GM11168 (cell line): ENCODE measurements around the gene SURF1.

Experiments
- in situ Hi-C: fragments of 300-500 bp; cut with MboI; formaldehyde crosslinking; loops from one replicate; pipeline ENCODE4 v1.12.0; 2022; ENCODE audit warnings: low sequenced_read_pairs; ENCODE audit not compliant: unreplicated experiment

Gene SURF1

DNA sequence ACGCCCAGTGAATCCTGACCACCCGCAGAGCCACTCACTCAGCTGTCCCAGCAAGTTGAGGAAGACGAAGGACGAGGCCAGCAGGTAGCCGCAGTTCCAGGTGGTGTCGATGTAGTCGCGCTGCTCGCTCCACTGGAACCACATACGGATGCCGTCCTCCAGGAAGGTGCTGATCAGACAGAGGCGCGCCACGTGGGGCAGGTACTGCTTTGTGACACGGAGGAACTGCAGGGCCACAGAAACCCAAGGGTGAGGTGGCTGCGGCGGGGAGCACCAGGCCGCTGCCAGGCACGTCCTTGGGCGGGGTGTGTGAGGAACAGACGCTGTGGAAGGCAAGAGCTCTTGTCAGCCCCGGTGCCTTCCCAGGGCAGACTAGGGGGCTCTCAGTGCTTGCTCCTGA lies 10.9 kb upstream of the SURF1 start:
- in situ Hi-C loops, result no loop called here

DNA sequence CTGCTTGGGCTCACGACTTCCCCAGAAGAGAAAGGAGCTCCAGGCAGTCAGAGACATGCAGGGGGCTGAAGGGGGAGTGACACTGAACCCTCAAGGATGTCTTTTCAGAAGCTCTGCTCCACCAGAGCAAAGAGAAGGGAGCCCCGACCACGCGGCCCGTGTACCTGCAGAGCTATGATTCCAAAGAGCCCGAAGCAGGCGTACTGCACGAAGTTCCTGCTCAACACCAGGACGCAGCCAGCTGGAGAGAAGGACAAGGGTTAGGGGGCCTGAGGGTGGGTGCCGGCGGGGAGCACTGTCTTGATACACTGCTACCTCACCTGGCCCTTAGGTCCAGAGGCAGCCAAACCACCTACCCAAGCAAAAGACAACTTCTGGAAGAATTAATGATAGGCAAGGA lies 10.1 kb upstream of the SURF1 start:
- in situ Hi-C loops, result no loop called here

DNA sequence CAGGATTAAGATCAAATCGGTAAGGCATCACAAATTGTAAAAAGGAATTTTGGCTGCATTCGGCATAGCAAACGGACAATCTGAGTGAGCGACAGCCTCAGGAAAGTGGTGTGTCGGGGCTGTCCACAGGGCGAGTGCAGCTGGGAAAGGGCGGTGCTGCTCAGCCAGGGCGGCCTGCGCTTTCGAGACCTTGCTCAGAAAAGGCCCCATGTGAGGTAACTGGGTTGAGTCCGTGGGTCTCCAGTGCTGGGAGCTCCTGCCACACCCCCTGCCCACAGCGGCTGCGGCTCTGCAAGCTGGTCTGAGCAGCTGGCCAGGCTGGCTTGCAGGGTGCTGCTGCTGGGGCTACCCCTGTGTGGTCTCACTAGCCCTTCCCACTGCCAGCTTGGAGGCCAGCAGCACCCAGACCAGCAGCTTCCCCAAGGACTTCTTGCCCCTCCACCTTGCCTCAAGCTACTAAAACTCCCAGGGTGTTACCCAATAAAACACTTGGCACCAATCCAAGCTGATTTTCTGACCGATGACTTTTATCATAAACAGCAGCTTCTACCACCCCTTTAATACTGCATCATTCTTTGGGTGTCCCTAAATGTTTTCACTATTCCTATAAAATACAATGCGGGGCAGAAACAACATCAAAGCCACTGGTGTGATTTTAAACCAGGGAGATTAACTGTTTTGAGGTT lies 6.2 kb upstream of the SURF1 start:
- in situ Hi-C loops, result no loop called here

DNA sequence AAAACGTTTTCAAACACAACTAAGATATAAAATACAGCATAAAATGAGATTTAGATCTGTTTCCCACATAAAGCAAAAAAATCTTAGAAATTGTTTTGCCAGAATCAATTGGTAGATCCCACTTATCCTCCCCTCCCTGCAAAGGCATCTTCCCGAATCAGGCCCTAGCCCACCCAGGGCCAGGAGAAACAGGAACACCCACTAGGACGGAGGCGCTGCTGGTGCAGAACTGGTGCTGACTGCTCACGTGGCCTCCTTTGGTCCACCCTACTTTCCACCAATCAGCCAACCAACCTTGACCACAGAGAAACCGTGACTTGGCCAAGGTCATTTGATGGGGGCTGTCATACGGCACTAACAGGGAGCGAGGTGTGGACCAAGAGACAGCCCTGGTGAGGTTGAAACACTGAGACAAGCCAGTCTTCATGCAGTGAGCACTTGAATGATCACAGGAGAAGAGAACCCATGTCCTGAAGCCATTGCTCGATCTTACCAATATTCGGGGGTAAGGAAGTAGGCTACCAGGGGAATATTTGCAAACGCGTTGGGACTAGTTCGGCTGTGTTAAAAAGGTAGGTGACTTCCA lies 5.3 kb upstream of the SURF1 start:
- in situ Hi-C loops, result no loop called here

DNA sequence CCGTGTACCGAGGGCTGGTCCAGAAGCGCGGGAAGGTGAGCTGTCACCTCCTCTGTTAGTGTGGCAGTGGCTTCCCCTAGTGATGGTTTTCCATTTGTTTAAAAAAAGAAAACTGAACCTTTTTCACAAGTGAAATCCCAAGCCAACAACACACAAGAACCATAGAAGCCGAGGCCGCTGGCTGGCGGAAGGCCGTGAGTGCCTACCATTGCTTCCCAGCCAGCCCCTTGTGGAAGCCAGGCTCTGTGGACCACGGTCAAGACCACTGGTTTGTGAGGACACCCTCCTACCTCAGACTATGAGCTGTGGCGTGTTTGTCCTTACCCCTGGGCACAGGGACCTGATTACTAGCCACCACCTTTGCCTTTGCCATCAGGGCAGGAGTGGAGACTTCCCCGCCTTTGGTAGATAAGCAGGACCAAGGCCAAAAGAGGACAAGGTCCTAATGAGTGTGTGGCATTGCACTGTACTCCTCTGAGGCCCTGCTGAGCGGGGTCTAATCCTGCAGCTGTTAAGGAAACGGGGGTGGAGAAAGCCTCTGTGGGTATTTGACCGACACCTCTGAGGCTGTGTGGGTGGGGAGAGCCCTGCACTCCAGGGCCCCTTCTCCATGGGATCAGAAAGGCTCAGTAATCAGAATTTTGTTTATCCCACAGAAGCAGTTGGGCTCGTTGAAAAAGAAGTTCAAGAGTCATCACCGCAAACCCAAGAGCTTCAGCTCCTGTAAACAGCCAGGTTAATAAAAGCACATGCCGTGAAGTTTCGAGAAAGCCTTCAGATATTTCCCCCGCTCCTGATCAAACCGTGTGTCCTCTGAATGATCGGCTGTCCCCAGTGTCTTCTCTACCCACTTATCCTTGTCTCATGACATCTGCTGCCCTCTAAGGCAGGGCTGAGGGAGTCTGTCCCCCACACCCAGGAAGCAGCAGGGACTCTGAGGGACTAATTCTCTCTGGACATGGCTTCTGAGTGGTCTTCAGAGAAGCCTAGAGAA lies 4.4 kb upstream of the SURF1 start:
- in situ Hi-C loops, result no loop called here

DNA sequence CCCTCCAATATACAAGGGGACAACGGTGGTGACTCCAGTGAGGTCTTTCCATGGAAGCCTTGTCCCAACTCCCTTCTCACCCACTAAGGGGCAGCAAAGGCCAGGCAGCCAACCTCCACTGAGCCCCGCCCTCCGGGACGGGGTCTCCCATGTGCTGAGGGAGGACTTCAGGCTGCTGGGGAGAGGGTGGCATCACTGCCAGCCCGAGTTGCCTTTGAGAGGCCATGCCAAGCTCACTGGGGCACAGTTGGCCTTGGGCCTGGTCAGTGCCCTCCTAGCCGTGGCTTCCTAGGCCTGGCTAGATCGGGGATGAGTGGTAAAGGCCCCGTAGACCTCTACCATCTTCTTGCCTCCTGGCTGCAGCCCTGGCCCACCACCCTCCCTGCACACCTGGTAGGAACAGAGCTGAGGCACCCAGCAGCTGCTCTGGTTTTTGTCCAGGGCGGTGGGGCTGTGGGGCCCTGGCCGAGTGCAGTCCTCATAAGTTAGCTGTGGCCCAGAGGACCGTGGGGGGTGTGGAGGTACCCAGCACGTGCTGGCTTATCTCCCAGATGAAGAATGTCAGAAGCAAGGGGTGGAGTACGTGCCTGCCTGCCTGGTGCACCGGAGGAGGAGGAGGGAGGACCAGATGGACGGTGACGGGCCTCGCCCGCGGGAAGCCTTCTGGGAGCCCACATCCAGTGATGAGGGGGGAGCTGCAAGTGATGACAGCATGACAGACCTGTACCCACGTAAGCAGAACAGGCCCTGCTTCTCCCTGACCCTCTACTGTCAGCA lies 3.3 kb upstream of the SURF1 start:
- in situ Hi-C loops, result no loop called here

DNA sequence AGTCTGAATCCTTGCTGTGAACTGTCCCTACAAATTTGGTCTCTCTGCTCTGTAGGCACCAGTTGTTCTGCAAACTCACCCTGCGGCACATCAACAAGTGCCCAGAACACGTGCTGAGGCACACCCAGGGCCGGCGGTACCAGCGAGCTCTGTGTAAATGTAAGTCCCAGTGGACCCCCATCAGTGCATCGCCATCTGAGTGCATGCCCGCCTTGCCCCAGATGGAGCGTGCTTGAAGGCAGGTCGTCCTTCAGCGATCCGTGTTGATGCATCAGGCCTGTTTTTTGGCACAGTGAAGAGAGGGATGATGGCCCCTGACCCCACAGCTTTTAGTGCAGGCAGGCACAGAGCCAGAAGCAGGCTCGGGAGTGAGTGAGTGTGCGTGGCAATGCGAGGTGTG lies 1.4 kb upstream of the SURF1 start:
- in situ Hi-C loops, result no loop called here

DNA sequence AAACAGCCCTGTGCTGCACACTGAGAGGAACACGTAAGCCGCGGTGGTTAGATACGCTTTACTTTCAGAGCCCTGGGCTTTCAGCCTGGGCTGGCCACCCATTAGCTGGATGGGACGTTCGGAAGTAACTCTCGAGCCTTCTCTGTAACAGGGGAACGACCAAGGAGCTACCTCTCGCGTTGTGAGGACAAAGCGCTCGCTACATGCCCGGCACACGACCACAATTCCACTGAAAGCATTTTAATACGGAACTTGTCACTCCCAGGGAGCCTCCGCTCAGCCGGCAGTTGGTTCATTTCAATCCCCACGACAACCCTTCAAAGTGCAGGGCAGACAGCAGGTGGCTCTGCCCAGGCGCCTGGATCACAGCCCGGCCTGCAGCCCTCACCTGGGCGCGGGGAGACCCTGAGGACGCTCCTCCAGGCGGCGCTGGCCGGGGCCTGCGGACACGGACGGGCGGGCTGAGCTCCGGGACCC lies 368 bp downstream of the SURF1 start:
- in situ Hi-C loops, result no loop called here

DNA sequence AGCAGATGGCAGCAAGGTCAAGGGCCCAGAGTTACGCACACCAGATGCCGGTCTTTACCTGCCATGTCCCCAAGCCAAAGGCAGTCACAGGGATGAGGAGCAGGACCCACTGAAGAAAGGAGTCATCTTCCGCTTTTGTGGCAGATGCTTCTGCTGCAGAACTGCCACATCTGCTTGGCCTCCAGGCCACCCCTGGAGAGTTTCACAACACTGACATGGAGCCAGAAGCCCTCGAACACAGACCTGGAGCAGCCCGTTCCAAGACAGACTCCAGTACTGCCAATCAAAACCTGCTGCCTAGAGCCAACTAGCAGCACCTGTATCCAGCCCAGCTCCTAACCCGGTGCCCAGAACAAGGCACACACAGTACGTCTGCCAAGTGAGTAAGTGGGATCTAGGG lies 1.5 kb downstream of the SURF1 start:
- in situ Hi-C loops, result no loop called here

DNA sequence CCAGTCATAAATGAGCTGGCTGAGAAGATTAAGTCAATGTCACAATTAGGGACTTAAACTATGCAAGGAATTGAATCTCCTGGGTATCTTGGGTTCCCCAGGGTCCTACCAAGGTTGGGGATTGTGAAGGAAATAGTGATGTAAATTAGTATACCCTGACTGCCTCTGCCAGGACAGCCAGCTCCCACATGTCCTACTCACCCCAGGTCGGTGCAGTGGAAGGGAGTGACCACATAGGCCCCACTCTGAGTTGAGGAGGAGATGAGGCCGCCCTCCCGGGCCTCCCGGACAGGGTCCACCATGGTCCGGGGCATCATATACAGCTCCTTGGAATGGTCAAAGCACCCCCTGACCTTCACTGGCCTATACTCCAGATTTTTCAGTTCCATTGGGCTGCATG lies 2.7 kb downstream of the SURF1 start:
- in situ Hi-C loops, result no loop called here

DNA sequence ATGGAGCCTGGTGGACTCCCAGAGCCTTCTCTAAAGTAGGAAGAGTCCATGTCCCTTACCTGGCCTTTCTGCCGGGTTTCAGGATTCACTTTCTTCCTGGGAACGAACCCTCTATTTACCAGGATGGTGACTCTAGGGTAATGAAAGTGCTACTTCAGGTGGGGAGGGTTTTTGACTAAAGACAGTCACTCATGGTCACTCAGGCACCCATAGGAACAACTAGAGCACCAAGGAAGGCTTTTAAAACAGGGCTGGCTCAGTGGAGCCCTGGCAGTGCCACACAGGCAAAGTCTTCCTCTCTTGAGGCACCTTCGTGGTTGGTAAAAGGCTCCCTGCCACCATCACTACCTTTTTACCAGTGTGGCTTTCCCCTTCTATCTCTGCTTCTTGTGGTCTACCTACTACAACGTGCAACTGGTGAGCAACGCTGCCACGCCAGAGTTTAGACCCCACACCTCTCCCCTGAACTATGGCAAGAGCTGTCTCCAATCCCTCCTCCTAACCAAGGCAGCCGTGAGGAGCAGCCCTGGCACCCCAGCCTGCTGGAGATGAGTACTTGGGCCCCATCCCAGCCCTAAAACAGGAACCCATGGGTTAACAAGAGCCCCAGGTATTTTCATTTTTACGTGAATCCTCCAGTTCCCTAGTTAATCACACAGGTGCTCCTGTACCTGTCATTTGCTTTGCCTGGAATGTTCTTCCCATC lies 3.5 kb downstream of the SURF1 start:
- in situ Hi-C loops, result no loop called here

DNA sequence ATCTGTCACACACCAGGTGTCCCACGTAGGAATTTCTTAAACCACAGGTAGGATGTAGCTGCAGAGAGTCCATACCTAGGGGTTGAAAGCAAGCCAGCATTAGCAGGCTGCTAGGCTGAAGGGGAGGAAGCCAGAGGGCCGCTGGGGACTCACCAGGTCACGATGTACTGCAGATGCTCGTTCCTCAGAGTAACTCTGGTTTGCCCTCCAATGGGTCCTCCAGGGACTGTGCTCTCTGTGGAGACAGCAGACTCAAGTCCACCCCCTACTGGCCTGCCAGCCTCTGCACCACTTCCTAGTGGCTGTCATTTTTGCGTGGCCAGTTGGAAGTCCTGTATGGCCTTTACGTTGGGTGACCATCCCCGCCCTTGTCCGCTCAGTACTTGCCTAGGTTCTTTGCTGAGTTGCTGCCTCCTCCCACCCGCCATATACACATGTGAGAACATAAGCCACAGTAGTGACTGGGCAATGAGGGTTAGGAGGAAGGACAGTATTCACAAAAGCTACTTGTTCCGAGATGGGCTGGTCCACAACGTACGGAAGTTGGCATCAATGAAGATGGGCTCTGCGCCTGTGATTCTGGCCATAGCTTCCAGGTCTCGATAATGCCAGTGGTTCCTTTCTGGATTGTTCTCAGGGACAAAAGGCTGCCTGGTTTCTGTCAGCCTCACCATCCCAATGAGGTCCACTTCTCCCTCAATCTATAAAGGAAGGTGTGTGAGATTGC lies 4.2 kb downstream of the SURF1 start:
- in situ Hi-C loops, result no loop called here

DNA sequence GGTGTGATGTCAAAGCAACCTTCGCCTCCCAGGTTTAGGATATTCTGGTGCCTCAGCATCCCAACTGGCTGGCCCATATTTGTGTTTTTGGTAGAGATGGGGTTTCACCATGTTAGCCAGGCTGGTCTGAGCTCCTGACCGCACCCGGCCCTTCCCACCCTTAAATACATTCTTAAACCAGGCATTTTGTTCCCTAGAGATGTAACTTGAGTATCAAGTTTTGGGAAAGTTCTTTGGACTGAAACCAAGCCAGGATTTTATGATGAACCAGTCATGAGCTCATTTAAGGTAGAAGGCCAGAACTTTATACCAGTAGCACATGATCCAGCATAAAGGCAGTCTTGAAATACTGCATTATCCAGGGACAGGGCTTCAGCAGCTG lies 4.8 kb downstream of the SURF1 start:
- in situ Hi-C loops, result no loop called here

DNA sequence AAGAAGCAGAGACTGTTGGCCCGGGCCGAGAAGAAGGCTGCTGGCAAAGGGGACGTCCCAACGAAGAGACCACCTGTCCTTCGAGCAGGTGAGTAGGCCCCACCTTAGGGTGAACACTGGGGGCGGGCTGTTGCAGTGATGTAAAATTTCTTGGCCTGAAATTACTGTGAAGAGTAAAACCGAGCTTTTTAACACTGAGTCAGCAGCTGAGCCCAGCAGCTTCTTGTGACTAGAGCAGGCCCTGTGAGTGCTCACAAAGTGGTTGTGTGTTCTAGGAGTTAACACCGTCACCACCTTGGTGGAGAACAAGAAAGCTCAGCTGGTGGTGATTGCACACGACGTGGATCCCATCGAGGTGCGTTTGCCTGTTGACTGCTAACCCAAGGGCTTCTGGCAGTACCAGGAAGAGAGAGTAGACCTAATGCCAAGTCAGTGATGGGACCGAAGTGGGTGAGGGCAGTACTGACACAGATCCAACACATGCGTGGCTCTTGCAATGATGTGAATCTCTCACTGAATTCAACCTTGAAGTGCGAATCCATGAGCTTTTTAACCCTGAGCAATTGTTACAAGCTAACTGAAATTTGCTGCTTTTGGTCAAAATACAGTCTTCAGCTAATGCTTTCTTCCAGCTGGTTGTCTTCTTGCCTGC lies 6.2 kb downstream of the SURF1 start:
- in situ Hi-C loops, result no loop called here

DNA sequence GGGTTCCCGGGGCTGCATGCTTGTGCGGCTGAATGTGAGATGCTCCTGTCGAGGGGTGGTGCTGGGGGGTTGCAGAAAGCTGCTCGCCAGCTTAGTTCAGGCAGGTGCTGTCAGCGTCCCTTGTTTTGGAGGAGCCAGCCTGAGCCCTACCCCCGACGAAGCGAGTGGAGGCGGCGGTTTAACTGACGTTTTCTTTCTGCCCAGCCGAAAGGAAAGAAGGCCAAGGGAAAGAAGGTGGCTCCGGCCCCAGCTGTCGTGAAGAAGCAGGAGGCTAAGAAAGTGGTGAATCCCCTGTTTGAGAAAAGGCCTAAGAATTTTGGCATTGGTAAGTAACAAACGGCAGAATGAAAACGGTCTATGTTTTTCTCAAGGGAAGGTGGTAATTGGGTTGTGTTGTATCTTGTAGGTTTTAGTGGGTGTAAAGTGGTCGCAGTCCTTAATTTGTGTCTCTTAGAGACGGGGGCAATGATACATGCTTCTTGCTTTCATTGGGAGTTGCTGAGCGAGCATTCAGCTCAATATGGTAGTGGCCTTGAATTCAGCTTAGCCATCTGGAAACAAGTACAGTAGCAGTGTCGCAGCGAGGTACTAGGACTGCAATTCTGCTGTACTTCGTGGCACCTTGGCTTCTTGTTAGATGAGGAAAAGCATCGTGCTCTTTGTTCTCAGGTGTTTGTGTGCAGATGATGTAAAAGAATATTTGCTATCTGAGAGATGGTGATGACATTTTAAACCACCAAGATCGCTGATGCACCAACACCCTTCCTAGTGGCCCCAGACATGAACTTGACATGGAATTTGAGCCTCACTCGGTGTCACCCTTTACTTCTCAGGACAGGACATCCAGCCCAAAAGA lies 7.3 kb downstream of the SURF1 start:
- in situ Hi-C loops, result no loop called here

DNA sequence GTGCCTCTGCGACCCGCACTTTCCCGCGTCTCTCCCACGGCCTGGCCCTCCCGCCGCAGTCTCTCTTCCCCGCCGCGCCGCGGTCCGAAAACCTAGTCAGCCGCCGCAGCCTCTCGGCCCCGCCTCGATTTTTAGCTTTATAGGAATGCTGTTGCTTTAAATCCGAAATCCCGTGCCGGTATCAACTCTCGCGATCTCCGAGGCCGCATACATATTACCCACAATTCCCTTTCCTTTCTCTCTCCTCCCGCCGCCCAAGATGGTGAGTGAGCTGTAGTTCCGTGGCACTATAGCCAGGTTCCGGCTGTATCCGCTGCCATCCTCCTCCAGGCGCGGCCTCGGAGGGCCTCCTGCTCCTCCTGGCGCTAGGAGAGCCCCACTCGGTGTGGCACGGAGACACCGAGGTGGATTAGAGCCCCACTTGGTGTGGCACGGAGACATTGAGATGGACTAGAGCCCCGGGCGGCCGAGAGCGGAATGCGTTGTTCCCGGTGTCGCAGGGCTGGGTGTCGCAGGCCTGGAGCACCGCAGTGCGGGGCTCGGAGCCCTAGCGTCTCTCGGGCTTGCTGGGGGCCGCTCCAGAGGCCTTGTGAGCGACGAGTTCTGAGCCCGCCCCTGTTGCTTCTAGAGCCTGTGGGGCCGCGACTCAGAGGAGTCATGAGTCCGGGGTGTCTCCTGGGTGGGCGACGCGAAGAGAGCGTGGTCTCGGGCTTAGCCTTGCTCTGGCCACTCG lies 8.1 kb downstream of the SURF1 start, which contains the start of the genes MED22 and RPL7A:
Gene MED22, minus strand, starts transcription at position 147 of the 733 bp plus-strand sequence. CDS start 1,469 bp downstream, outside the sequence.
Gene RPL7A, plus strand, starts transcription at position 234 of the 733 bp plus-strand sequence. Its CDS starts 26 bp downstream, at position 260.
- in situ Hi-C loops, result no loop called here

DNA sequence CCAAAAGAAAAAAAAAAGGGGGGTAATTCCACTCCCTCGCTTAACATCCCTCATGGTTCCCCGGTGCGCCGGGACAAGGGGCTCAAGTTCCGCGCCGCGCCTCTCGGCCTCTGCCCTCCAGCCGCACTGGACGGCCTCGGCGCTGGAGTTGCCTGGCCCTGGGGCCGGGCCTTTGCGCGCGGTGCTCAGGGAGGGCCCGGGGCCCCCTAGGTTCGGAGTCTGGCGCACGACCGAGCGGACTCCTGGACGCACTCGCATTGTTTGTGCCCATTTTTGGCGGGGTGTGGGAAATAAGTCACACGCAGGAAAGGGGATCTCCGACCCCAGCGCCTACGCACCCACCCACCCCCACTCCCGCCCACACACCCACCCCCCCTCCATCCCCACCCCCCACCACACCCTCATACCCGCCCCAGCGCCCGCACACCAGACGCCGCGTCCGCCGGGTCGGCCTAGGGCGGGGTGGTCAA lies 8.7 kb downstream of the SURF1 start:
- in situ Hi-C loops, result no loop called here
